VCaP (cell line): ENCODE results near the gene RELB.

Source experiments
- H3K27ac ChIP-seq: fragments of 450-650 bp; 2 replicates; pipeline ENCODE4 v1.5.1; 2017
- CTCF ChIP-seq: fragments of 450-650 bp; conservative IDR thresholded peaks from 2 replicates; pipeline ENCODE4 v1.5.1; 2017; ENCODE audit warnings: mild to moderate bottlenecking, moderate library complexity

RELB gene

GRCh38 chr19:45079063-45079910 lies 78.0 kb downstream of the RELB start, which contains the start of gene GEMIN7:
Gene GEMIN7 (plus strand): TSS chr19:45079260. CDS start chr19:45090115, 10,855 bp downstream.
- peak; percentile 50 for TF ChIP-seq CTCF
- H3K27ac ChIP-seq = peak within 1 kb of the TSS; percentile 91

- peak overlapping the region; percentile 91 for H3K27ac ChIP-seq
- no peak for TF ChIP-seq CTCF
These were observed 78.7 kb downstream of the RELB start for GRCh38 chr19:45079911-45080370.

- no peak for TF ChIP-seq CTCF
- no peak overlapping the region for H3K27ac ChIP-seq
These were observed 80.9 kb downstream of the RELB start for GRCh38 chr19:45082170-45082569.

- no peak overlapping the region for H3K27ac ChIP-seq
- TF ChIP-seq CTCF = no peak
These were observed 85.2 kb downstream of the RELB start for GRCh38 chr19:45086480-45086879.

GRCh38 chr19:45087531-45087930 lies 86.3 kb downstream of the RELB start:
- no peak overlapping the region for H3K27ac ChIP-seq
- no peak for TF ChIP-seq CTCF
